Neural crest cell (in vitro differentiated cells): ENCODE measurements around the gene ELAVL1. TPM values are rescaled to one million over a fixed set of nuclear protein-coding genes. Genes with fewer than 3 reads are reported as not detected.

Experiments
- DNase-seq: peaks from one replicate; pipeline ENCODE4 v3.0.0; 2021; ENCODE audit warnings: low read depth, mixed read lengths, low spot score
- H3K27ac Mint-ChIP-seq: one replicate; pipeline ENCODE4 v1.8.0; 2021; ENCODE audit warnings: mild to moderate bottlenecking, mixed read lengths; ENCODE audit not compliant: unreplicated experiment
- H3K27me3 Mint-ChIP-seq: 2 replicates; pipeline ENCODE4 v1.8.0; 2021; ENCODE audit warnings: low read depth, mild to moderate bottlenecking, mixed read lengths
- H3K36me3 Mint-ChIP-seq: 2 replicates; pipeline ENCODE4 v1.8.0; 2021; ENCODE audit warnings: low read depth, mild to moderate bottlenecking, mixed read lengths
- H3K4me1 Mint-ChIP-seq: 2 replicates; pipeline ENCODE4 v1.8.0; 2021; ENCODE audit warnings: mixed read lengths
- H3K4me3 Mint-ChIP-seq: one replicate; pipeline ENCODE4 v1.8.0; 2021; ENCODE audit warnings: mild to moderate bottlenecking, mixed read lengths
- H3K9me3 Mint-ChIP-seq: 2 replicates; pipeline ENCODE4 v1.8.0; 2021; ENCODE audit warnings: mixed read lengths
- total RNA-seq: library from RNA; stranded (reverse); gene quantifications from 2 replicates; pipeline ENCODE4 v1.2.1, GENCODE V29; 2021
- TF ChIP-seq, protein P1 (sequence below): fragments of 200-600 bp; sonication (generic); conservative IDR thresholded peaks from 2 replicates; pipeline ENCODE4 v1.5.0; 2021; ENCODE audit warnings: antibody characterized with exemption, mild to moderate bottlenecking

ELAVL1 gene
- total RNA-seq, 1 donor from 2014 or later = 209 TPM

DNA sequence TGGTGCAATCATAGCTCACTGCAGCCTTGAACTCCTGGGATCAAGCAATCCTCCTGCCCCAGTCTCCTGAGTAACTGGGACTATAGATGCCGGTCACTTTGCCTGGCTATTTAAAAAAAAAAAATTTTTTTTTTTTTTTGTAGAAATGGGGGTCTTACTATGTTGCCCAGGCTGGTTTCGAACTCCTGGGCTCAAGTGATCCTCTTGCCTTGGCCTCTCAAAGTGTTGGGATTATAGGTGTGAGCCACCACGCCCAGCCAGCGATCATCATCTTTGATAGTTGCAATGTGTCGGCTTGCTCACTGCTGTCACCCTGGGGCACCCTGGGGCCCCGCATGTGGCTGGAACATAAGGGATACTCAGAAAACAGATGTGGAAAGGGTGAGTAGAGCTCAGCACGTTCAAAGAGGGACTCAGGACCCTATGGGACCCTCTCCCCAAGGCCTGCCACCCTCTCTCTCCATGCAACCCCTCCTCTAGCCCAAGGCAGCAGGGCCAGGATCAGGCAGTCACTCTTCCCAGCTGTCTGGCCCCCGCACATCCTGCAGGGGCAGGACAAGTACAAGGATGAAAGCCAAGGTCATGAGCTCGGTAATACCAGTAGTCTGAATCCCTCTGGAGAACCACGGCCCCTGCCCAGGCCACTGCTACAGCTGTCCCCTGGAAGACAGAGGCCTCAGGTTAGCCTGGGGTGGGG lies 40.6 kb upstream of the ELAVL1 start:
- Mint-ChIP-seq H3K9me3 (no peaks in the 10 kb centered on the region), H3K36me3 (no peaks in the 10 kb centered on the region), H3K4me1 (peaks cover 10% of the 10 kb centered on the region), H3K27ac (no peak overlapping the region), H3K27me3 (peaks cover 19% of the 10 kb centered on the region), H3K4me3 (no peak overlapping the region)
- DNase-seq = no peak
- TF ChIP-seq, protein P1, sequence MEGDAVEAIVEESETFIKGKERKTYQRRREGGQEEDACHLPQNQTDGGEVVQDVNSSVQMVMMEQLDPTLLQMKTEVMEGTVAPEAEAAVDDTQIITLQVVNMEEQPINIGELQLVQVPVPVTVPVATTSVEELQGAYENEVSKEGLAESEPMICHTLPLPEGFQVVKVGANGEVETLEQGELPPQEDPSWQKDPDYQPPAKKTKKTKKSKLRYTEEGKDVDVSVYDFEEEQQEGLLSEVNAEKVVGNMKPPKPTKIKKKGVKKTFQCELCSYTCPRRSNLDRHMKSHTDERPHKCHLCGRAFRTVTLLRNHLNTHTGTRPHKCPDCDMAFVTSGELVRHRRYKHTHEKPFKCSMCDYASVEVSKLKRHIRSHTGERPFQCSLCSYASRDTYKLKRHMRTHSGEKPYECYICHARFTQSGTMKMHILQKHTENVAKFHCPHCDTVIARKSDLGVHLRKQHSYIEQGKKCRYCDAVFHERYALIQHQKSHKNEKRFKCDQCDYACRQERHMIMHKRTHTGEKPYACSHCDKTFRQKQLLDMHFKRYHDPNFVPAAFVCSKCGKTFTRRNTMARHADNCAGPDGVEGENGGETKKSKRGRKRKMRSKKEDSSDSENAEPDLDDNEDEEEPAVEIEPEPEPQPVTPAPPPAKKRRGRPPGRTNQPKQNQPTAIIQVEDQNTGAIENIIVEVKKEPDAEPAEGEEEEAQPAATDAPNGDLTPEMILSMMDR = no peak

DNA sequence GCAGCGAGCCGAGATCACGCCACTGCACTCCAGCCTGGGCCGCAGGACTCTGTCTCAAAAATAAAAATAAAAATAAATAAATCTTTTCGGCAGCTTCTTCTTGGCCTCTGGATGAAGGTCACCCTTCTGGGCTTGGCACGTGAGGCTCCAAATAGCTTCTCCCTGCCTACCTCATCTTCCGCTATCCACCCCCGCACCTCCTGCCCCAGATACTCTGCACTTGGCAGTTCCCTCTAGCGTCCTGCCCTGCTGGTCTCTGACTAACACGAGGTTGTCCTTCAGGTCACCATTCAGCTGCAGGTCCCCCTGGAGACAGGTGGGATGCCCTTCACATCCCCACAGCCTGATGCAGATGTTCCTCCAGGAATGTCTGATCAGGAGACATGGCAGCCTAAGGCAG lies 38.6 kb upstream of the ELAVL1 start:
- H3K4me1 Mint-ChIP-seq = peaks cover 5% of the 10 kb centered on the region
- no peaks in the 10 kb centered on the region for H3K36me3 Mint-ChIP-seq
- TF ChIP-seq, protein P1 = no peak
- no peaks in the 10 kb centered on the region for H3K9me3 Mint-ChIP-seq
- no peak overlapping the region for H3K4me3 Mint-ChIP-seq
- DNase-seq = no peak
- no peak overlapping the region for H3K27ac Mint-ChIP-seq
- peaks cover 9% of the 10 kb centered on the region for H3K27me3 Mint-ChIP-seq

DNA sequence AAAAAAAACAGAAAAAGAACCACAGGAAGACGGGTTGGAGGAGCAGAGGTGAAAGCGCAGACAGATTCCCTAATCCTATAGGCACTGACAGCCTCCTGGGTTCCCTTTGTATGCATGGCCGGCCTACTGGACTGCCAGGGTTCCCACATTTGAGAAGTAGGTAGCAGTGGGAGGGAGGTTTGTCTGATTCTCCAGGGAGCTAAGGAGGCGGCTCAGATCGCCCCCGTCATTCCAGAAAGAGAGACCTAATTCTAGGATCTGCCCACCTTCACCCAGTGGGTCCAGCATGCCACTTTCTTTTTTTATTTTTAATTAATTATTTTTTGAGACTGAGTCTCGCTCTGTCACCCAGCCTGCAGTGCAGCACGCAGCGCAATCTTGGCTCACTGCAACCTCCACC lies 37.5 kb upstream of the ELAVL1 start:
- H3K27ac Mint-ChIP-seq = no peak overlapping the region
- peaks cover 6% of the 10 kb centered on the region for H3K27me3 Mint-ChIP-seq
- TF ChIP-seq, protein P1 = no peak
- peaks cover 5% of the 10 kb centered on the region for H3K4me1 Mint-ChIP-seq
- no peak for DNase-seq
- H3K4me3 Mint-ChIP-seq = no peak overlapping the region
- H3K36me3 Mint-ChIP-seq = no peaks in the 10 kb centered on the region
- H3K9me3 Mint-ChIP-seq = no peaks in the 10 kb centered on the region

DNA sequence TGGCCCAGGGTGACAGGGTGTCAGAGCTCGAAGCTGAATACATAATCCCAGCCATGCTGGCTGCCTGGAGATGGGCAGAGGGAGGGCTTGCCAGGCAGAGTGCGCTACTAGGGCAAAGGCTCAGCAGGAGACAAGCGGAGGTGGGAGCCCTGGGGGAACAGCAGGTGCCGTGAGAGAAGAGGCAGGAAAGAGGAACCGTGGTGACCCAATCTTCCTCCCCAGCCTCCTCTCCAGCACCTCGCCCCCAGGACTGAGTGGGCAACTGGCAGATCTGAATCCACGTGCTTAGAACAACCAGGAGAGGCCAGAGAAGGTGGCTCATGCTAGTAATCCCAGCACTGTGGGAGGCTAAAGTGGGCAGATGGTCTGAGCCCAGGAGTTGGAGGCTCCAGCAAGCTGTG lies 36.1 kb upstream of the ELAVL1 start:
- no peaks in the 10 kb centered on the region for H3K9me3 Mint-ChIP-seq
- no peak for DNase-seq
- no peaks in the 10 kb centered on the region for H3K4me1 Mint-ChIP-seq
- H3K27ac Mint-ChIP-seq = no peak overlapping the region
- TF ChIP-seq, protein P1 = no peak
- H3K36me3 Mint-ChIP-seq = no peaks in the 10 kb centered on the region
- no peaks in the 10 kb centered on the region for H3K27me3 Mint-ChIP-seq
- H3K4me3 Mint-ChIP-seq = no peak overlapping the region

DNA sequence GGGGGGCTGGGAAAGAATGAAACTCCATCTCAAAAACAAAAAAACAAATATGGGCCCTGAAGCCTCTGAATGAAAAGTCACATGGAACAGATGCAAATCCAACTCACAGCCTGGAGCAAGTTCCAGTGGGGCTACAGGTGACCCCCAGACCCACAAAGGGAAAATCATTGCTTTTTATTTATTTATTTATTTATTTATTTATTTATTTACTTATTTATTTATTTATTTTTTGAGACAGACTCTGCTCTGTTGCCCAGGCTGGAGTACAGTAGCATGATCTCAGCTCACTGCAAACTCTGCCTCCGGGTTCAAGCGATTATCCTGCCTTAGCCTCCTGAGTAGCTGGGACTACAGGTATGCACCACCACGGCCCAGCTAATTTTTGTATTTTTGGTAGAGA lies 33.8 kb upstream of the ELAVL1 start:
- TF ChIP-seq, protein P1 = no peak
- H3K4me3 Mint-ChIP-seq = no peak overlapping the region
- H3K4me1 Mint-ChIP-seq = peaks cover 3% of the 10 kb centered on the region
- no peaks in the 10 kb centered on the region for H3K27me3 Mint-ChIP-seq
- no peaks in the 10 kb centered on the region for H3K36me3 Mint-ChIP-seq
- H3K27ac Mint-ChIP-seq = no peak overlapping the region
- H3K9me3 Mint-ChIP-seq = no peaks in the 10 kb centered on the region
- DNase-seq = no peak
